Ramos (cell line): ENCODE data around the gene DCHS1.
"Not testable (repeated sequence)": the region's sequence is repeated elsewhere in the genome, so short reads cannot be mapped to it uniquely, and the experiment has no call there.

Experiments used
- in situ Hi-C: fragments of 300-500 bp; cut with MboI; formaldehyde crosslinking; loops from one replicate; pipeline ENCODE4 v1.14.3; 2022; ENCODE audit warnings: low sequenced_read_pairs; ENCODE audit not compliant: unreplicated experiment

The DCHS1 gene, protein sequence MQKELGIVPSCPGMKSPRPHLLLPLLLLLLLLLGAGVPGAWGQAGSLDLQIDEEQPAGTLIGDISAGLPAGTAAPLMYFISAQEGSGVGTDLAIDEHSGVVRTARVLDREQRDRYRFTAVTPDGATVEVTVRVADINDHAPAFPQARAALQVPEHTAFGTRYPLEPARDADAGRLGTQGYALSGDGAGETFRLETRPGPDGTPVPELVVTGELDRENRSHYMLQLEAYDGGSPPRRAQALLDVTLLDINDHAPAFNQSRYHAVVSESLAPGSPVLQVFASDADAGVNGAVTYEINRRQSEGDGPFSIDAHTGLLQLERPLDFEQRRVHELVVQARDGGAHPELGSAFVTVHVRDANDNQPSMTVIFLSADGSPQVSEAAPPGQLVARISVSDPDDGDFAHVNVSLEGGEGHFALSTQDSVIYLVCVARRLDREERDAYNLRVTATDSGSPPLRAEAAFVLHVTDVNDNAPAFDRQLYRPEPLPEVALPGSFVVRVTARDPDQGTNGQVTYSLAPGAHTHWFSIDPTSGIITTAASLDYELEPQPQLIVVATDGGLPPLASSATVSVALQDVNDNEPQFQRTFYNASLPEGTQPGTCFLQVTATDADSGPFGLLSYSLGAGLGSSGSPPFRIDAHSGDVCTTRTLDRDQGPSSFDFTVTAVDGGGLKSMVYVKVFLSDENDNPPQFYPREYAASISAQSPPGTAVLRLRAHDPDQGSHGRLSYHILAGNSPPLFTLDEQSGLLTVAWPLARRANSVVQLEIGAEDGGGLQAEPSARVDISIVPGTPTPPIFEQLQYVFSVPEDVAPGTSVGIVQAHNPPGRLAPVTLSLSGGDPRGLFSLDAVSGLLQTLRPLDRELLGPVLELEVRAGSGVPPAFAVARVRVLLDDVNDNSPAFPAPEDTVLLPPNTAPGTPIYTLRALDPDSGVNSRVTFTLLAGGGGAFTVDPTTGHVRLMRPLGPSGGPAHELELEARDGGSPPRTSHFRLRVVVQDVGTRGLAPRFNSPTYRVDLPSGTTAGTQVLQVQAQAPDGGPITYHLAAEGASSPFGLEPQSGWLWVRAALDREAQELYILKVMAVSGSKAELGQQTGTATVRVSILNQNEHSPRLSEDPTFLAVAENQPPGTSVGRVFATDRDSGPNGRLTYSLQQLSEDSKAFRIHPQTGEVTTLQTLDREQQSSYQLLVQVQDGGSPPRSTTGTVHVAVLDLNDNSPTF (N-terminal part only)

DNA sequence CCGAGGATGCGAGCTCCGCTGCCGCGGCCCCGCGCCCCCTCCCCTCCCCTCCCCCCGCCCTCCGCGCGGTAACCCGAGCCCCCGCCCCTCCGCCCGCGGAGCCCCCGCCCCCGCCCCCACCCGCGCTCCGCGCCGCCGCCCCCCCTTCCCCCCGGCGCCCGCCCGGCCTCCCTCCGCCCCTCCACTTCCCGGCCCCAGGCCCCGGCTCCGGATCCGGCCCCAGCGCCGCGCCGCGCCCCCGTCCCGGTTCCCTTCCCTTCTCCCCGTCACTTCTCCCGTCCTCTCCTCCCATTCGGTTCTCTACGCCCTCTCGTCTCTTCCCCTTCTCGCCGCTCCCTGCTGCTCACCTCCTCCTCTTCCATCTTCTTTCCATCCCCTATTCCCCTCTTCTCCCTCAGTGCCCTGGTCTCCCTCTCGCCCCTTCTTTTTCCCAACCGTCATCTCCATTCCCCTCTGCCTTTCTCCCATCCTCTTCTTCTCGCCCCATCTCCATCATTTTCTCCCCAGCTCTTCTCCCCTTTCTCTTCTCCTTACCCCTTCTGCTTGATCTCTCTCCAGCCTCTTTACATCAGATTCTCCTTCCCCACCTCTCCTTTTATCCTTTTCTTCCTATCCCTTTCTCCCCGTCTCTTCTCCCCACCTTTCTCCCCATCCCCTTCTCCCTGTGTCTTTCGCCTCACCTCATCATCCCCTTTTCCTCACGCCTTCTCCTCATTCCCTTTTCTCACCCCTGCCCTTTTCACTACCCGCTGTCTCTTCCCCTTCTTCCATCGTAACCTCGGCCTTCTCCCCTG, at the start of gene DCHS1:
Gene DCHS1, minus strand, starts transcription at position 20 of the 794 bp plus-strand sequence. CDS start 14,196 bp downstream, outside the sequence.
- in situ Hi-C loops: no loop called here

DNA sequence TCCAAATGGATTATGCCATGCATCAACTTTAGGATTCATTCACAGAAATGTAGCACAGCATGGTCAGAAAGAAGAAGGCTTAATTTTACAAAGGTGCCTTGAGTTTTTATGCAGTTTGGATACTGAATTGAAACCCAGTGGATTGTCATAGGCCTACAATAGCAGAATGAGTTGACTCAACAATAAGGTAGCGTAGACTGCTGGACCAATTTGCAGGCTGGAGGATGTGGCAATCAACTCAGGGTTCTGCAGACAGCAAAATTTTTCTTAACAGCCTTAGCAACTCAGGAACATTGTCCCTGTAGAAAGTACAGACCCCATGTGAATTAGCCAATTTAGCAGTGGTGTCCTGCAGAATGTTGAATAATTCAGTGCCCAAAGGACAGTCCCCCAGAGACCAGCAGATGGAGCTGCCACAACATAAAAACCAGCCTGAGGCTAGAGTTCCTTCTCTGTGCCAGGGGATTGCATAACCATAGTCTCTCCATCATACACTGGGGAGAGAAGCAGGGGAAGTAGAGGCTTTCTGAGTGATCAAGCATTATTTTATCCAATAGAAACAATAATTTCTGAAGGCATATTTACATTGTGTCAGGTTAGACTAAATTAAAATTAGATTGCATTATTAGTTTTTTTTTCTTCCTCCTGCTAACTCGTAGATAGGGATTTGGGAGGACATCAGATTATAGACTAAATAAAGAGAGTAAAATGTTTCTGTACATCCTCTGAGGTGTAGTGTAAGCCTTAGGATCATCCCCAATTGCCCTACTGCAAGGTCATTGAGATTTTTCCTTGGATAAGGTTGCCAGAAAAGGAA, 47.8 kb upstream of the DCHS1 start:
- in situ Hi-C loops: no loop called here

DNA sequence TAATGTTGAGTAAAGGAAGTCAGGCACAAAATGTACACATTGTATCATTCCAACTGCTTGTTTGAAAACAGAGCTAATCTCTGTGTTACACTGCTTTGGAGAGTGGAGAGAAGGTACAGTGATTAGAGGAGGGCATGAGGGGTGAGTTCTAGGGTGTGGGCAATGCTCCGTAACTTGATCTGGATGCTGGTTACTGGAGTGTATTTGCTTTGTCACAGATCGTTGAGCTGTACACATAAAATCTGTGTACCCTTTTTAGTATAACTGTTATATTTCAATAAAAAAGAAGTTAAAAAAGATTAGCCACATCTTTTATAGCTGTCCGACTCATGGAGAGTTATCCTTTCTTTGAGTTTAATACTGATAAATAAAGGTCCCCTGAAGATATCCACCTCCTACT, 46.3 kb upstream of the DCHS1 start:
- in situ Hi-C loops: not testable (repeated sequence)

DNA sequence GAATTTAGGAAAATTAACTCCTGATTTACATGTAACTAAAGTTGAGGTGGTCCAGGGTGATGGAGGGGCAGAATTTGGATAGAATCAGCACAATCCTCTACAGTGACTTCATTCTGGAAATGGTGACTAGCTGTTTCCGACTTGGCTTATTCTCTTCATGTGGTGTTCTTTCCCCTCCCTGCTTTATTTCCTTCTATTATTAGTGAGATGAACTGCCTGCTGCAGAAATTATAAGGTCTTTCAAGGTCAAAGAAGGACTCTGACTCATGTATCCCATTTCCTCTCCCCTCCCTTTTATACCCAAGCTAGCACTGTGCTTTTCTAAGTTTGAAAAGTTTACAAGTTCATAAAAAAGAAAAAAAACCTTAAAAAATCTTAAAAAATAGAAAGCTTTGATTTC, 39.8 kb upstream of the DCHS1 start:
- in situ Hi-C loops: no loop called here

DNA sequence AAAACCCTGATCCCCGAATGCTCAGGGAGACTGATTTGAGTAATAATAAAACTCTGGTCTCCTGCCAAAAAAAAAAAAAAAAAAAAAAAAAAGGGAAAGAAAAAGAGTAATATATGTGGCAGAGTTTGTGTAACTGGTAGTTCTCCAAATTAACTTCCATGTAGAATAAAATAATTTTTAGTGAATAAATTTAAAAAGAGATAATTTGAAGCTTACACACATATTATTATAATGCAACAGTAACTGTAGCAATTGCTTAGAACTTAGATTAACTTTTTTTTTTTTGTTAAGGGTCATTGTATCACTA, 38.6 kb upstream of the DCHS1 start:
- in situ Hi-C loops: no loop called here

DNA sequence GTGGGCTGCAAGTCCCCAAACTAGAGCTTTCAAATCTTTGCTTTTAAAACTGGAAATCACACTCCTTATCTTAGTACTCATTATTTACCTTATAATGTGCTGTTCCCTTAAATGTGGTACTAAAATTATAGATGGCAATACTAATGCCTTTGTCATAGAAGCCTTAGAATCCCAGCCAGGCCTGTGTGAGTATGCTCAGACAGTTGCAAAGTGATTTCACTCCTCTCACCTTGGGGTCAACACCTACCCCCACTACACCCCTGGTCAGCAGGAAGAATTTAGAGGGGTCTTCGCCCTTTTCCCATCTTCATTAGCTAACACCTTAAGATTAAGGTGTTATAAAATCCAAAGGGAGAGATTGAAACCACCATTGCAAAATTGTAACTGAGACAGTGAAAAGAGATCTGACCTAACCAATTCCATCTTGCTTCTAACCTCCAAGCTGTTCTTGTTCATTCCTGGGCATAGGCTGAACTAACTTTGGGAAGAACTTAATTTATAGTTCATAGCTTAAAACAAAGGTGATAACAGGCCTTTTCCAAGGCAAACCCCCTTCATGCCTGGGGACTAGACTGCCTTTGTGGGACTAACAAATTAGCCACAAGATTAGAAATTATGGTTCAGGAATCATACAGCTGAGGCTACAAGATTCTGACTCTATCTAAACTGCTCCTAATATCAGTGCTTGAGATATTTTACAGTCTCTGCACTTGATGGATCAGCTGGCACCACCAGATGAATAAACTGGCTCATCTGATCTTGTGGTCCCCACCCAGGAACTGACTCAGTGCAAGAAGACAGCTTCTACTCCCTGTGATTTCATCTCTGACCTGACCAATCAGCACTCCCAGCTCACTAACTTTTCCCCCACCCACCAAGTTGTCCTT, 38.0 kb upstream of the DCHS1 start:
- in situ Hi-C loops: no loop called here

DNA sequence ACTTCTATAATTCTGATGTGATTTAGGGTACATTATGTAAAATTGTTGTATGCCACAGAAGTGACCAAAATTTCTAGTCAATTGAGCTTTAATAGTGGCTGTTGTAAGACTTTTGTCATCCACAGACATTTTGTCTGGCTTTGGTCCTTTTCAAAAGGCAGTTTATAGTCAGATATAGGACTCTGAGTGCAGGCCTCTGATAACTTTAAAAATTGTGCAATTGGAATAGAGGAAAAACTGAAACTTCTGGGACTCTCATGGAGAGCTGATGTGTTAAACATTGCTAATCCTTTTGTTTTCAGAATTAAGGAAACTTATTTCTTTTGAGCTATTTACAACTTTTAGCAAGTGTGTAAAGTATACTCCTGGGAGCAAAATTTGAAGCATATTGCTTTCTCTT, 36.5 kb upstream of the DCHS1 start:
- in situ Hi-C loops: no loop called here

DNA sequence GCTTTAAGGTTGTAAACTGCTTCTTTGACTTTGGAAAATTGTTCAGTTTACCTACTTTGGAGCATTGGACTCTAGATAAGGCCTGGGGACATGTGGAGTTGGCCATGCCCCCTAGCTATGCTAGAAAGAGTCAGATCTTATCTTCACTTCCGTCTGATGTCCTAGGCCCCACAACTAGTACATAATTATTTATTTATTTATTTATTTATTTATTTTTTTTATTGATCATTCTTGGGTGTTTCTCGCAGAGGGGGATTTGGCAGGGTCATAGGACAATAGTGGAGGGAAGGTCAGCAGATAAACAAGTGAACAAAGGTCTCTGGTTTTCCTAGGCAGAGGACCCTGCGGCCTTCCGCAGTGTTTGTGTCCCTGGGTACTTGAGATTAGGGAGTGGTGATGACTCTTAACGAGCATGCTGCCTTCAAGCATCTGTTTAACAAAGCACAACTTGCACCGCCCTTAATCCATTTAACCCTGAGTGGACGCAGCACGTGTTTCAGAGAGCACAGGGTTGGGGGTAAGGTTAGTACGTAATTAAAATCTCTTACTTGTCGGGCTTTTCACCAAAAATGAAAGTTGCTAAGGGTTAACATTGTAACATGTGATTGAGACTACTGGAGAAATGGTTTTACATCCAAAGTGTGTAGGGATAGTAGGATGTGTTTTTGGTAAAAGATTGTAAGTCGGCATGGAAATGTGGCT, 35.0 kb upstream of the DCHS1 start:
- in situ Hi-C loops: not testable (repeated sequence)

DNA sequence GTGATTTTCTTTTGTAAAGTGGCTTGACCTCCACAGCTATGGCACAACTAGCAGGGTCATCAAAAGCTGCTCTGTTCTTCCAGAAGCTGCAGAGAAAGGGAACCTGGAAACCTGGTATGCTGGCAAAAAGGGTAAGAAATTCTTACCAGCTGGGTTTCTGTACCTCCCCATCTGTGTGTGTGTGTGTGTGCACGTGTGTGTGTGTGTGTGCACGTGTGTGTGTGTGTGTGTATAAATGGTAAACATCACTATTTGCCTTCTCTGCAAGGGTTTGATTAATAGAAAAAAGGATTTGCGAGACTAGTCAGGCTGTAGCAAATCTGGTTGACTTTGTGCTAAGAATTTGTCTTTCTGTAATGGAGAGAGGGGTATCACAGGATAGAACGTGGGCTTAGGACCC, 32.3 kb upstream of the DCHS1 start:
- in situ Hi-C loops: no loop called here

DNA sequence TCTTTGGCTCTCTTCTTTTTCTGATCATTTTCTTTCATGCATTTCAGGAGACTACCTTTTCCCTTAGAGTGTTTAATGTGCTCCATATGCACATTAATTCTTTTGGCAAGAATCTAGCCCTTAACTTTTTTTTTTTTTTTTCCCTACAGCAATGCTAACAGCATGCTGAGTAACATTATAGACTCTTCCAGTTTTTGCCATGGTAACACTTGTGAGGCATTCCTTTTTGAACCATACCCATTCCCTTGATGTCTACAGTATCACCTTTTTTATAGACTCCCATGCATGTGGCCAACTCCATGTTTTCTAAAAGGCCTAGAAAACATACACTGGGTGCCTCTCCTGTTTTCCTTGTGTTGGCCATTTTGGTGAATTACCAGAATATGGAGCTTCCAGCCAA, 30.4 kb upstream of the DCHS1 start:
- in situ Hi-C loops: no loop called here

DNA sequence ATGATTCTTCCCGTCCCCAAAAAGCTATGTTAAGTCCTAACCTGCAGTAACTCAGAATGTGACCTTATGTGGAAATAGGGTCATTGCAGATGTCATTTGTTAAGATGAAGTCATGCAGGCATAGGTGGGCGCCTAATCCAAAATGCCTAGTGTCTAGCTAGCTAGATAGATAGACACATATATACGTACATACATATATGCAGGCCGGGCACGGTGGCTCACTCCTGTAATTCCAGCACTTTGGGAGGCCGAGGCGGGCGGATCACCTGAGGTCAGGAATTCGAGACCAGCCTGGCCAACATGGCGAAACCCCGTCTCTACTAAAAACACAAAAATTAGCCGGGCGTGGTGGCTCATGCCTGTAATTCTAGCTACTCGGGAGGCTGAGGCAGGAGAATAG, 28.5 kb upstream of the DCHS1 start:
- in situ Hi-C loops: not testable (repeated sequence)

DNA sequence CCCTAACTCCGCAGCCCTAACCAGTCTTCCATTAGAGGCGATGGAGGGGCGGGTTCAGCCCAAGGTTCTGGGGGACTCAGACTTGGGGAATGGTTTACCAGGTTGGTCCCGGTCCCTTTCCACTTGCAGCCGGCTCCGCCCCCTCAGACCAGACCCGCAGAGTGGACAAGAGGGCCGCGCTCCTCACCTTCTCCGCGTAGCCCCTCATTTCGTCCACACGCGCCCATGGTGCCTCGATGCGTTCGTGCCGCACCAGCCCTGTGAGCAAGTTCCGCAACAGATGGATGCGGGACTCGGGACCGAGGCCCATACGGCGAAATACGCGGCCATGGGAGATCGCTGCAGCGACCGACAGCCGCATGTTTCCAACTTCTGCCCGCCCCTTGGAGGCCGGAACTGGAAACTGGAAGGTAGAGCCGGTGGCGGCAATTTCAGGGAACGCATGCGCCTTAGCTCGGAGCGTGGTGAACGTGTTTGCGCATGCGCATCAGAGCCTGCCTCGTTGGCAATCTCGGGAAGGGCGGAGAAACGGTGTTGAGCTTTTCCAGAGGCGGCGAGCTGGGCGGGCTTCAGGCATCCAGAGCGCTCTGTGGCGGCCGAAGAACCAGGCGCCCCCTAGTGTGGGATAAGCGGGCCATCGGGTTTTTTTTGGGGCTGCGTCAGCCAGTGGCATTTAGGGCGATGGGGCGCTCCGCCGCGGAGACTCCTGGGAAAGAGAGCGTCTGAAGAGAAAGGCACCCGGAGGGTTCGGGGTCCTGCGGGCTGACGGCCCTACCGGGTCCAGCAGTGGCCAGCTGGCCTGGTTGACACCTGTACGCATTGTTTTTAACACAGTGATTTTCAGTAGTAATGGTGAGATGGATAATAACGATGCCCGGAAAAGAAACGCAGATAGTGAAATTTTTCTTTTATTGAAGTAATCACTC, 27.6 kb upstream of the DCHS1 start, which contains the start of gene MRPL17:
Gene MRPL17, minus strand, starts transcription at position 405 of the 926 bp plus-strand sequence. Its CDS starts 44 bp downstream, at position 361.
- in situ Hi-C loops: no loop called here

DNA sequence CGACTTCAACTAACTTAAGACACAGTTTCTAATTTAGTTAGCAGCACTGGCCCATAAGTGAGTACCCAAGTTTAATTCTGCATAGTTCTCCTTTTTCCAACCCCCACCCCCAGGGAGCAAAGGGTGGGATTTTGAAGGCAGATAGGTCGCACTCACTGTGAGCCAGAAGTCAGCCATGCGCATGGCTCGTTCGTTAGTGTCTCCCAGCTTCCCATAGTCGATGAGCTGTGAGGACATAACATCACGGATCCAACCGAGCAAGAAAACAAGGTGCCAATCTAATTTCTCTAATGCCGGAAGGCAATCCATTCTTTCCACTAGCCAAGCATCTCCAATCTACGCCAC, 27.0 kb upstream of the DCHS1 start:
- in situ Hi-C loops: no loop called here

DNA sequence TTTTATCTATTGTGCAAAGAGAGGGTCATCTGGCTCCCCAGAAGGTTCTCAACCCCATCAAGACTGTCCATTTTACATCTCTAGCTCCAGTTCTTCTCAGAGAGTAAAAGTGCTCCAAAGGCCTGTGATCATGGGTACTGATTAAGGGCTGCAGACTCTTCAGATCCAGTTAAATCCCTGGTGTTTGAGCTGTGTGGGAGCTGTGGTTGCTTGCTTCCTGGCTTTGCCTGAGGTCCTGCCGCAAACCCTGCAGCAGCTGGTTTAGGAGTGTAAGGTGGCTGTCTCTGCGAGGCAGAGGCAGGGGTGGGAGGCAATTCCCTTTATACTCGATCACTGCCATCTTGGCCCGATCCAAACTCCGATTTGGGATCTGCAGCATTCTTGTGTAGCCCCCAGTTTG, 26.3 kb upstream of the DCHS1 start:
- in situ Hi-C loops: no loop called here

DNA sequence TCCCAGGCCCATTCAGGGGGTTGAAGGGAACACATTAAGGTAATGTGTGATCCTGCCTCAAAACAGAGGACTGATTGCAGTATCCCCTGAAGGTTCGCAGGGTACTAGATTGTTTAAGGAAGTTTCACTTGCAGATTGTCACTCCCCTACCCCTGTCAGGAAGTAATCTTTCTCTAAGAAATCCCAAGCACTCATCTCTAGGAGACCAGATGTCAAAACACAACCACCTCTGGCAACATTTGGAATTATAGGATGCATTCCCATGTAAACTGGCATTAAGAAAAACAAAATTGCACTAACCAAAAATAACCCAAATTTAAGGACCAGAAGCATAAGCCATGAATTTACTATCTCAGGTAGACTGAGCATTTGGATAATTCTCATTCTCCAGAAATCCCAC, 25.9 kb upstream of the DCHS1 start:
- in situ Hi-C loops: no loop called here

DNA sequence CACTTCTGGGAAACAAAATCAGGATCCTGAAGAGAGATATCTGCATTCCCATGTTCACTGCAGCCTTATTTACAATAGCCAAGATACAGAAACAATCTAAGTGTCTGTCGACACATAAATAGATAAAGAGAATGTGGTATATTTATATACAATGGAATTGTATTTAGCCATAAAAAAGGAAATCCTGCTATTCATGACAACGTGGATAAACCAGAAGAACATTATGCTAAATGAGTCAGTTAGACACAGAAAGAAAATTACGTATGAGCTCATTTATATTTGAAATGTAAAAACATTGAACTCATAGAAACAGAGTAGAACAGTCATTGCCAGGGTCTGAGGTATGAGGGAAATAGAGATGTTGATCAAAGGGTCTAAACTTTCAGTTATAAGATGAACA, 21.4 kb upstream of the DCHS1 start:
- in situ Hi-C loops: no loop called here

DNA sequence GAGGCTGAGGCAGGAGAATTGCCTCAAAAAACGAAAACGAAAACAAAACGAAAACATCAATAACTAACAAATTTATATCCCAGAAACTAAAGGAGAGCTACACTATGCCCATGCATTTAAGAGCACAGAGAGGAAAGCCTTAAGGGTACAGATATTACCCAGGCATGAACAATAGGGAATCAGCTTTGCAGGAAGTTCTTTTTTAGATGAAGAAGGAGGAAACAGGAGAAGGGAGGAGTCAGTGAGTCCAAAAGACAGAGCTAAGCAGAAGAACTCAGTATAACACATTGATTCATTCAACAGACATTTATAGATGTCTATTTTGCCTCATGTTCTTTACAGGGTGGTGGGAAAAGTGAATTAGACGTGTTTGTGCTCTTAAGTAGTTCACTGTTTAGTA, 19.3 kb upstream of the DCHS1 start:
- in situ Hi-C loops: no loop called here
